ENCODE data around the gene VNN1. TPM values are rescaled to one million over a fixed set of nuclear protein-coding genes. Genes with fewer than 3 reads are reported as not detected.

The VNN1 gene
- 1.7 TPM for total RNA-seq
- long read RNA-seq, partial matches to known transcripts: 0 of 1 reads
- long read RNA-seq, other reads (novel, unspliced or antisense): 0 of 1 reads

- peak; percentile 84 for ATAC-seq (ENCODE audit: poor library complexity)
- peak; percentile 38 for DNase-seq
- intact Hi-C loops (cut with DNase I): no loop called here
These were observed at the start of gene VNN1 for GRCh38 chr6:132713352-132714134. Gene VNN1 (minus strand): TSS chr6:132714055. CDS start chr6:132714035, 20 bp downstream.

DNA sequence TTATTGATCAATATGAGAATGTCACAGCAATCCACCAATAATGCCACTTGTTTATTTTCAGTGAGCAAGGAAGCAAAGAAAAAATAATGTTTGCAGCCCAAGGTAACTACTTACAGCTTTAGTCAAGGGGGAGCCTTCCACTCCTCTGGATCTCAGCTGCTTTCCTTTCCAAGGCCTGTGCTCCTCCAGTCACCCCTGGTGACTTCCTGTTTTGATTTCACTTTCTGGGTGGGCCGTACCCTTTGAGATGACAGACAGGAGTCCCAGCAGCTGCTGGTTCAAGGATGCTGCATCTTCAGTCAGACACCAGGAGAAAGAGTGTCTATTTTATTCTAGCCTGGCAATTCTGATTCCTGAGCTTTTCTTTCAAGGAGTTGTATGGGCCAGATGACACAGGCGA lies 49.4 kb upstream of the VNN1 start:
- intact Hi-C loops (cut with DNase I): no loop called here
- ATAC-seq (ENCODE audit: poor library complexity): peak; percentile 60
- DNase-seq: no peak

DNA sequence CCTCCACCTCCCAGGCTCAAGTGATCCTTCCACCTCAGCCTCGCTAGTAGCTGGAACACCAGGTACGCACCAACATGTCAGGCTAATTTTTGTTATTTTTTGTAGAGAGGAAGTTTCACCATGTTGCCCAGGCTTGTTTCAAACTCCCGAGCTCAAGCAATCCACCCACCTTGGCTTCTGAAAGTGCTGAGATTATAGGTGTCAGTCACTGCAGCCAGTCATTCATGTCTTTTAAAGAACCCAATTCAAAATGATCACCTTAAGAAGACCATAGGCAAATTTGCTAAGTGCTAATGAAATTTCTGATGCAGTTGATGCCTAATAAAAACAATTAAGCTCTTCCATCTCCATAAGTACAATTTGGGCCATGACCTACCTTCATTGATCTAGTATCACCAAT lies 46.4 kb upstream of the VNN1 start:
- intact Hi-C loops (cut with DNase I): no loop called here
- ATAC-seq (ENCODE audit: poor library complexity) (no peak), DNase-seq (no peak)

DNA sequence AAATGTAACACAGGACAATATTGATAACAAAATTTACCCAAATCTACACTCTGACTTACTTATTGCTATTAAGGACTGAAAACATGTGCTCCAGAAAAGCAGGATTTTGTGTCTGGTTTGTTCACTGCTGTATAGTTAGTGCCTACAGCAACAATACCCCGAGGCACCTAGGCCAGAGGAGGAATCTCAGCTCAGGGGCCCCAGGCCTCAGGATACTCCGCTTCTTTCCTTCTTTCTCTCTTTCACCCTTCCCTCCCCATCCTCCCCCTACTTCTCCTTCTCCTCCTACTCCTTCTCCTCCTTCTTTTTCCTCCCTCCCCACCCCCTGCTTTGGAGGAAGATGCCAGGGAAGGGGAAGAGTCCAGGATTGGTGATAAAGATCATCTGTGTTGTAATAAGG lies 44.8 kb upstream of the VNN1 start:
- intact Hi-C loops (cut with DNase I): no loop called here

GRCh38 chr6:132752255-132752654 lies 38.4 kb upstream of the VNN1 start:
- intact Hi-C loops (cut with DNase I): no loop called here
- DNase-seq (no peak), ATAC-seq (ENCODE audit: poor library complexity) (no peak)

More for the DNA sequence above, 44.8 kb upstream of the VNN1 start:
- DNase-seq: no peak
- no peak for ATAC-seq (ENCODE audit: poor library complexity)

DNA sequence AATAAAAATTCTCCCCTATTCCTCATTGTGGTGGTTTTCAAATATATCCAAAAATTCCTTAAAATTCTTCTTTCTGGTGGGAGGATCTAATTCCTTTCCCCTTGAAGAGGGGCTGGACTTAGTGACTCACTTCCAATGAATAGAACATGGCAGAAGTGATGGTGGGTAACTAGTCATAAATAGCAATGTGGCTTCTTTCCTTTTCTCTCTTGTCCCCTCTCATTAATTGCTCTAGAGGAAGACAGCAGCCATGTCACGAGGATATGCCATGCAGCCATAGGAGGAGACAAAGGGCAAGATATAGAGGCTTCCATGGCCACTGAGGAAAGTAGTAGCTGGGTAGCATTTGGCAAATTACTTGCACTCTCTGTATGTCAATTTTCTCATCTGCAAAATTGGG lies 38.0 kb upstream of the VNN1 start:
- ATAC-seq (ENCODE audit: poor library complexity) (no peak), DNase-seq (no peak)
- intact Hi-C loops (cut with DNase I): no loop called here

DNA sequence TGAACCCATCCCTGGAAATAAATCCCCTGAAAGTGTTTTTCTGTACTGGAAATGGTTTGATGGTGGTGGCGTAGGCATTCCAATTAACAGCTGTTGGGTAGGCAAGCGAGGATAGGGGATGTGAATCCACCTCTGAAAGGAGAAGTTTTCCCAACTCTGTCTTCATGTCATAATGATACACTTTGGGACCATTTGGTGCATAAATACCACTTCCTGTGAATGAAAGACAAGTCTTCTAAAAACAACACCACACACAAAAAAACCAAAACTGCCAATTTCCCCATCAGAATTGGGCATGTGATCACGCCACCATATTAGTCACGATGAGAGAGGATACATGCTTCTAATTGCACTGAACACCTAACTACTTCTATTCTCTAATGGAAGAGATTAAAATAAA lies 37.5 kb upstream of the VNN1 start:
- ATAC-seq (ENCODE audit: poor library complexity) (peak; percentile 29), DNase-seq (no peak)
- intact Hi-C loops (cut with DNase I): no loop called here

DNA sequence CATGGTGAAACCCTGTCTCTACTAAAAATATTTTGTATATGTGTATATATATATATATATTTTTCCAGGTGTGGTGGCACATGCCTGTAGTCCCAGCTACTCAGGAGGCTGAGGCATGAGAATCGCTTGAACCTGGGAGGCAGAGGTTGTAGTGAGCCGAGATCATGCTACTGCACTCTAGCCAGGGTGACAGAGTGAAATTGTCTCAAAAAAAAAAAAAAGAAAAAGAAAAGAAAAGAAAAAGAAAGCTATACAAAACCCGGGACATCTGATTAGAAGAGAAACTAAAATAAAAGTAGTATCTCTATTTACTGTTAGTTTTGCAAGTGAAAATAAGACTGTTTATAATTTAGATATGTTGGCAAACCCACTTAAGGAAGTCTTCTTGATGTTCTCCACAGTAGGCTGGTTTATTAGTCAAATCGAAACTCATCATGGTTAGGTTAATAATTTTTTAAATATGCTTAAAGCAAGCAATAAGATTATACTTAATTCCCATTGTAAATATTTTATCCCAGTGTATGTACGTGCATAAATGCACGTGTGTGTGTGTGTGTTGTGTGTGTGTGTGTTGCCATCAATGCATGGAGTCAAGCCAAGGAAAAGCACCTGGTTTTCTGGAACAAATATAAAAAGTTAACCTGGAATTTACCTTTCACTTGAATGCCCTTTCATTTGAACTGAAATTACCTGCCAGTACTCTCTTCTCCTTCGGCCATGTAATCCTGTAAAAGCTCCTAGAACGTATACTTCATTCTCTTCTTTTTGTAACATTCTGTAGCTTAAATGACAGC lies 36.8 kb upstream of the VNN1 start:
- ATAC-seq (ENCODE audit: poor library complexity) (no peak), DNase-seq (no peak)
- intact Hi-C loops (cut with DNase I): no loop called here

GRCh38 chr6:132749111-132749510 lies 35.3 kb upstream of the VNN1 start:
- ATAC-seq (ENCODE audit: poor library complexity) (no peak), DNase-seq (no peak)
- intact Hi-C loops (cut with DNase I): no loop called here

DNA sequence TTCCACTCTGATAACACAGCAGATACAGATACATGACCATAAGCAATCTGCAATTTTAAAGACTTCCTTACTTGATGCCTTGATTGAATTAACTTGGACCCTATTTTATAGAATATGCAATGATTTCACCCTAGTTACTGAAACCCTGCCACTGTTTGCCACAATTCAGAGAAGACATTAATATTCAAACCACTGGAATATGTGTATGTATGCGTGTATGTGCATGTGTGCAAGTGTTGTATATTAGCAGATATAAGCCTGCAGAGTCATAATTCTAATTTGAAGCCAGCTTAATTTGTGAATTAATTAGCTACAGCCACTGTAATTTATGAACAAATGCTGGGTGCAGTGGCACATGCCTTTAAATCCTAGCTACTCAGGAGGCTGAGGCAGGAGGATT lies 34.6 kb upstream of the VNN1 start:
- intact Hi-C loops (cut with DNase I): no loop called here
- ATAC-seq (ENCODE audit: poor library complexity) (no peak), DNase-seq (no peak)

- intact Hi-C loops (cut with DNase I): no loop called here
- DNase-seq: no peak
- ATAC-seq (ENCODE audit: poor library complexity): no peak
These were observed 32.2 kb upstream of the VNN1 start for GRCh38 chr6:132746048-132746447.

- ATAC-seq (ENCODE audit: poor library complexity) (peak; percentile 31), DNase-seq (no peak)
- intact Hi-C loops (cut with DNase I): no loop called here
These were observed 28.6 kb upstream of the VNN1 start for GRCh38 chr6:132742495-132742894.

- DNase-seq (no peak), ATAC-seq (ENCODE audit: poor library complexity) (no peak)
- intact Hi-C loops (cut with DNase I): no loop called here
These were observed 27.4 kb upstream of the VNN1 start for GRCh38 chr6:132741281-132741680.

DNA sequence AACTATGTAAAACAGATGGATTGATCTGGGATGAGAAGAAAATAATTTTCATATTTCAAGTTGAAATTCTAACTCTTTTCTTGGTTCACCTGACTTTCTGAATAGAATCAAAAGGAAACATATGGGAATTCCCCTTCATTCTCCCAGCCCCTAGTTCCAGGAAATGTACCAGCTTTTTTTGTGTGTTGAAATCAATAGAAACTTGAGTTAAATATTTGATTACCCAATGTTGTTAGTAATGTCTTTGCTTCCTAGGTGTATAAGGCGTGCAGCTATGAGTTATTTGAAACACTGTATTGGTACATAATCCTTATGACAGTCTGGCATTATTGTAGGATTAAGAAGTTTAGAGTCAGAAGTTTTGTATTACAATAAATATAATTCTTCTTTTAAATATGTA lies 22.4 kb upstream of the VNN1 start:
- intact Hi-C loops (cut with DNase I): no loop called here

DNA sequence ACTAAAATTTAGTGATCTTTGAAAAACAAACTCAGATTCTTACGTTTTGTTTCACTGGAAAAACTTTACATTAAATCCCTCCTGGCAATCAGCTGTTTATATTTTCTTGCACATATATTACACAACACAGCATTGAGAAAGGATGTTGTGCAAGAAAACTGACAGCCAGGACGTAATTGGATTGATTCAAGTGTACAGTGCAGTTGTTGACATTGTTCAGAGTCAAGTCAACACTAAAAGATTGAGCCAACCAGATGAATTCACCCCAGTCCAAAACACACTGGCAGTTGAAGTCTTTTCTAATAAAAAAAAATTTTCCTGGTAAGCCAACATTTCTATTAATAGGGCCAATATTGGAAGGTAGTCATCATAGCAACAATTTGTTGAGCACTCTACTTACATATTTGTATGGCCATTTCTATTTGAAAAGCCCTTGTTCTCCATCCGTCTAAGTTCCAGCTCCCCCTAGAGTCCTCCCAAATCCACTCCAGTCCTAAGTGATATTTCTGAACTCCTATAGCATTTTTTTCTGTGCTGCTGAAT lies 20.9 kb upstream of the VNN1 start:
- ATAC-seq (ENCODE audit: poor library complexity) (no peak), DNase-seq (no peak)
- intact Hi-C loops (cut with DNase I): no loop called here

More for the DNA sequence above, 22.4 kb upstream of the VNN1 start:
- DNase-seq (no peak), ATAC-seq (ENCODE audit: poor library complexity) (no peak)

DNA sequence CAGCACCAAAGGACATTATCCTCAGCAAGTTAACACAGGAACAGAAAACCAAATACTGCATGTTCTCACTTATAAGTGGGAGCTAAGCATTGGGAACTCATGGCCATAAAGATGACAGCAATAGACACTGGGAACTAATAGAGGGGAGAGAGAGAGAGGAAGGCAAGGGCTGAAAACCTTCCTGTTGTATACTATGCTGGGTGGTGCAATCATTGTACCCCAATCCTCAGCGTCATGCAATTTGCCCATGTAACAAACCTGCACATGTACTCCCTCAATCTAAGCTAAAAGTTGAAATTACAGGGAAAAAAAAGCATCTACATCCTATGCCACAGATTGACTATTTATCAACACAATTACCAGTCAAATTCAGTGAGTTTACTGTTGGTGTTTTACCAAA lies 20.0 kb upstream of the VNN1 start:
- intact Hi-C loops (cut with DNase I): no loop called here
- DNase-seq (no peak), ATAC-seq (ENCODE audit: poor library complexity) (no peak)

GRCh38 chr6:132733283-132733682 lies 19.4 kb upstream of the VNN1 start:
- intact Hi-C loops (cut with DNase I): no loop called here
- ATAC-seq (ENCODE audit: poor library complexity): no peak
- DNase-seq: no peak

DNA sequence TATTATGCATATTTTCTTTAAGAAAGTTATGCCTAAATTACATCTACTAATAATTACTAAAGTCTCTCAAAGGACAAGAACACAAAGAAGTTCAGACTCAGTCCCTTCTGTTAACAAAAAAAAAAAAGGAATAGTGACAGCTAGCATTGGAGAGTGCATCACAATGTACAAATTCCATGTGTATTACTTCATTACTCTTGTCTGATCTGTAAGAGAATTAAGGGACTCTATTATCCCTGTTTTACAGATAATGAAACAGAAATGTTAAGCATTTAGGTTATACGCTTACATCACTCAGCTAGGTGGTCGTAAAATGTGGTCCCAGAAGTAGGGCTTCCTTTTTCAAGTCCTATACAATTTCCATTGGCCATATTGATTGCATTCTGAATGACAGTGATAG lies 17.2 kb upstream of the VNN1 start:
- intact Hi-C loops (cut with DNase I): no loop called here
- ATAC-seq (ENCODE audit: poor library complexity) (no peak), DNase-seq (no peak)

DNA sequence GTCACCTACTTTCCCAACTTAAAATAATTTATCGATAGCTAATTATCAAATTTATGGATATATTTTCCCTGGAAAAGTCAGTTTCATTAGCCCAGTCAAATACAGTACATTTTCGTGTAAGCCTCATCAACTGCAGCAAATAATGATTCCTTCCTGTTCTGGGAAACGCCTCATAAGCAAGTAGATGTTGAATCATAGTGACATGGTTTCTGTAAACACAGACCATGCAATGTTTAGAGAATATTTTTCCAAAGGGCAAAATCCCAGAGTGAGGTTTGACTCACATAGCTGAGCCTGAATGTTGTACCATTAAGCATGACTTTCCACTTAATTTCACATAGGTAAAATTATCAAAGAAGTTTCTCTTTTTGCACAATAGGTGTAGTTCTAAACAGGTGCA lies 16.7 kb upstream of the VNN1 start:
- ATAC-seq (ENCODE audit: poor library complexity) (no peak), DNase-seq (no peak)
- intact Hi-C loops (cut with DNase I): no loop called here

- DNase-seq (no peak), ATAC-seq (ENCODE audit: poor library complexity) (no peak)
- intact Hi-C loops (cut with DNase I): no loop called here
These were observed 14.8 kb upstream of the VNN1 start for GRCh38 chr6:132728616-132729015.

Data from Right ventricle myocardium superior (tissue), 1 donor.